HG02870 (cell line): ENCODE data around the gene UNK.

Experiments
- ATAC-seq: cut with Tn5 transposase; IDR thresholded peaks from one replicate; pipeline ENCODE4 v1.9.1; 2021; ENCODE audit warnings: mild to moderate bottlenecking, moderate library complexity; ENCODE audit not compliant: unreplicated experiment

UNK gene

DNA sequence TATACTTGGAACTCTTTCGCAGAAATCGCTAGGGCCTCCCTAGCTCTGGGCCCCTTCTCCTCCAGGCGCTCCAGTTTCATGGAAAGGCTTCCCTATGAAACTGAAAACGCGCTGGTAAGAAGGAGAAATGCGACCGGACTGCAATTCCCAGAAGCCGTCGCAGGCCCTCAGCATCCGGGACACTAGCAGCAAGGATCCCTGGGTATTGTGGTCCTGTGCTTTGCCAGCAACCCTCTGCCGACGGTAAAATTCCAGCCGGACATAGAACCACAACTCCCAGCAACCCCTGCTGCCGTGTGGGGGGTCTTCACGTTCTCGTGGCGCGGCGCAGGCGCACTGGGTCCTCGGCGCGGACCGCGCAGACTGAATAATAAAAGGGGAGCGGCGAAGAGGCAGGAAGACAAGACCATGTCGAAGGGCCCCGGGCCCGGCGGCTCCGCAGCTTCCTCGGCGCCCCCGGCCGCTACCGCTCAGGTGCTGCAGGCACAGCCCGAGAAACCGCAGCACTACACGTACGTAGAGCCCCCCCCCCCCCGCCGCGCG lies at the start of gene UNK:
UNK (plus strand) TSS at position 334 of the 543 bp plus-strand sequence; CDS start at position 409, 75 bp downstream.
- ATAC-seq, result peak; percentile 50

DNA sequence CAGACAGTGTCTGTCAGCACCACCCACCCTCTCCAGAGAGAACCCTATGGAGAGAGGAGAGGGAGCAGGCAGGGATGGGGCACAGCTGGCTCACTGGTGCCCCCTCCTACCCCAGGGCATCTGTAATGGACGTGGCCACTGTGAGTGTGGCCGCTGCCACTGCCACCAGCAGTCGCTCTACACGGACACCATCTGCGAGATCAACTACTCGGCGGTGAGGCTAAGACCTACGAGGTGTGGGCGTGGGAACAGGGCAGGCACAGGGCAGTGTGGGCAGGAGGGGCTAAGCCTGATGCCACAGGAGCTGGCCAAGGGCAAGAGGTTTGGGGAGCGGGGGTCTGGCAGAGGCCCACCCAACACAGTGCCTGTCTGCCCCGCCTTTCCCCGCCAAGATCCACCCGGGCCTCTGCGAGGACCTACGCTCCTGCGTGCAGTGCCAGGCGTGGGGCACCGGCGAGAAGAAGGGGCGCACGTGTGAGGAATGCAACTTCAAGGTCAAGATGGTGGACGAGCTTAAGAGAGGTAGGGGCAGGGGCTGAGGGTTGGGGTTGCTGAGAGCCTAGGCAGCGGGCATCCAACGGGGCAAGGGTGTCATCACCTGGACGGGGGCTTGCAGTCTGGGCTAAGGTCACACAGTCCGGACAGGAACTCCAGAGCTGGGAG lies 48.3 kb upstream of the UNK start:
- no peak for ATAC-seq

DNA sequence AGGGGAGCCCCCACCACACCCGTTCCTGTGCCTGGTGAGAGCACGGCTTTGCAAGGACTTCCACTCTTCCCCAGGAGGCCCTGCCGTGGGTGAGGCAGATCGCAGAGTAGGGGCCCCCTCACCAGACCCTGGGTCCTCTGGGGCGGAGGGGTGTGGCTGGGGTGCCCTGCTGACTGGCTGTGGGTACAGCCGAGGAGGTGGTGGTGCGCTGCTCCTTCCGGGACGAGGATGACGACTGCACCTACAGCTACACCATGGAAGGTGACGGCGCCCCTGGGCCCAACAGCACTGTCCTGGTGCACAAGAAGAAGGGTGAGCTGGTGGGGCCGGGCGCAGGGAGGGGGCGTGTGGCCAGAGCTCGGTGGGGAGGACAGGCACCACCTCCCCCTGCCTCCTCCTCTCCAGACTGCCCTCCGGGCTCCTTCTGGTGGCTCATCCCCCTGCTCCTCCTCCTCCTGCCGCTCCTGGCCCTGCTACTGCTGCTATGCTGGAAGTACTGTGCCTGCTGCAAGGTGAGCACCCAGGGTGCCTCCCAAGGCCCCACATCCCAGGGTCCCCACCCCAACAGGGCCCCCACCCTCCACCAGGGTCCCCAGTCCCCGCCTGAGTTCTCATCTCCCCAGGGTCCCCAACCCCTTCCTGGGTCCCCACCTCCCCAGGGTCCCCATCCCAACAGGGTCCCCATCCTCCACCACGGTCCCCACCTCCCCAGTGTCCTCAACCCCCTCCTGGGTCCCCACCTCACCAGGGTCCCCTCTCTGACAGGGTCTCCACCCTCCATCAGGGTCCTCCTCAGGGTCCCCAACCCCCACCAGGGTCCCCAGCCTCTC lies 47.3 kb upstream of the UNK start:
- ATAC-seq, result no peak

GRCh38 chr17:75738218-75738802 lies 46.3 kb upstream of the UNK start:
- no peak for ATAC-seq

GRCh38 chr17:75739174-75739573 lies 45.4 kb upstream of the UNK start:
- ATAC-seq, result no peak

DNA sequence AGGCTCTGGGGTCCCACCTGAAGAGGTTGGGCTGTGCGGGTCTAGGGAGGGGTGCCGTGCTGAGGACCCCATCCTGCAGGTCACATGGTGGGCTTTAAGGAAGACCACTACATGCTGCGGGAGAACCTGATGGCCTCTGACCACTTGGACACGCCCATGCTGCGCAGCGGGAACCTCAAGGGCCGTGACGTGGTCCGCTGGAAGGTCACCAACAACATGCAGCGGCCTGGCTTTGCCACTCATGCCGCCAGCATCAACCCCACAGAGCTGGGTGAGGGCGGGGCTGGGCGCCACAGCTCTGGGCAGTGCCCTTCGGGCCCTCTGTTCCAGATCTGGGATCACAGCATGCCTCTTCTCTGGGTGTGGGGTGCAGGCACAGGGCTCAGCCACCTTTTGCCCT lies 44.8 kb upstream of the UNK start:
- ATAC-seq, result no peak

DNA sequence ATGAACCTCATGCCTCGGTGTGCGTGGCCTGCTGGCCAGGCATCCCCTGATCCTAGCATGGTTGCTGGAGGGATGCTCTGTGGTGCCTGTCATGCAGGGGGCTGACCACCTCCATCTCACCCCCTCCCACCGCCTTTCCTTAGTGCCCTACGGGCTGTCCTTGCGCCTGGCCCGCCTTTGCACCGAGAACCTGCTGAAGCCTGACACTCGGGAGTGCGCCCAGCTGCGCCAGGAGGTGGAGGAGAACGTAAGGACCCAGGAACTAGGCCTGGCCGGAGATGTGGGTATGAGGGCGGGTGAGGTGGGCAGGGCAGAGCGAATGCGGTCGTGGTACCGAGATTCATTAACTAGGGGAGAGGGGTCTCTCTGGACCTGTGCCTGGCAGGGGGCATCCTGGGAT lies 44.4 kb upstream of the UNK start:
- no peak for ATAC-seq

DNA sequence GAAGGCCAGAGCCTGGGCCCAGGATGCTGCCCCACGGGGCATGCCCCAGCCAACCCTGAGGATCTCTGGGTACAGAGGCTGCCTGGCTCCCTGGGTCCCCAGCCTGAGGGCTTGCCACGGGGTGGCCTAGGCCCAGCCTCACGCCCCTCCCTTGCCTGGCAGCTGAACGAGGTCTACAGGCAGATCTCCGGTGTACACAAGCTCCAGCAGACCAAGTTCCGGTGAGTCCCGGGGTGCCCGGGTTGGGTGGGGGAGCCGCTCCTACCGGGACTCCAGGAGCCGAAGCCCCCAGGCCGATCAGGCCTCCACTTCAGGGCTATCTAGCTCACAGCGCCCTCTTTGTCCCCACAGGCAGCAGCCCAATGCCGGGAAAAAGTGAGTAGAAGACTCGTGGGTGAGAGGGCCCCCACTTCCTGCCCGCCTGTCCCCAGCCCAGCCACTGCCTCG lies 44.0 kb upstream of the UNK start:
- no peak for ATAC-seq

DNA sequence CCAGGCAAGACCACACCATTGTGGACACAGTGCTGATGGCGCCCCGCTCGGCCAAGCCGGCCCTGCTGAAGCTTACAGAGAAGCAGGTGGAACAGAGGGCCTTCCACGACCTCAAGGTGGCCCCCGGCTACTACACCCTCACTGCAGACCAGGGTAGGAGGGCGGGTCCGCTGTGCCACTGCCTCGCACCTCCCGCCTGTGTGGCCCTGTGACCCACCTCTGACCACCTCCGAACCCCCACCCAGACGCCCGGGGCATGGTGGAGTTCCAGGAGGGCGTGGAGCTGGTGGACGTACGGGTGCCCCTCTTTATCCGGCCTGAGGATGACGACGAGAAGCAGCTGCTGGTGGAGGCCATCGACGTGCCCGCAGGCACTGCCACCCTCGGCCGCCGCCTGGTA lies 42.3 kb upstream of the UNK start:
- ATAC-seq, result no peak

DNA sequence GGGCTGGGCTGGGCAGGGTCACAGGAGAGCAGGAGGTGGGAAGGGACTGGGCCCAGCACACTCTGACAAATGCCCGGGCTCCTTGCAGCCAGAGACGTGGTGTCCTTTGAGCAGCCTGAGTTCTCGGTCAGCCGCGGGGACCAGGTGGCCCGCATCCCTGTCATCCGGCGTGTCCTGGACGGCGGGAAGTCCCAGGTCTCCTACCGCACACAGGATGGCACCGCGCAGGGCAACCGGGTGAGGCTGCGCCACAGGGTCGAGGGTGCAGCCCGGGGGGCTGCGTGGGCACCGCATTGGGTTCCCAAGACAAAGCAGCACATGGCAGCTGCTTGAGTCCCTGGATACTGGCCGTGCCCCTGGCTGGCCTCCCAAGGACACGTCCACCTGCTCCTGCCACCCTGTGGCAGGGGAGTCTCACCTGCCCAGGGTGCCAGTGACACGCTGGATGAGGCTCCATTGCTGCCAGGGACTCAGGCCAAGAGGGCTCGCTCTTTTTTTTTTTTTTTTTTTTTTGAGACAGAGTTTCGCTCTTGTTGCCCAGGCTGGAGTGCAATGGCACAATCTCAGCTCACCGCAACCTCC lies 40.9 kb upstream of the UNK start:
- no peak for ATAC-seq

DNA sequence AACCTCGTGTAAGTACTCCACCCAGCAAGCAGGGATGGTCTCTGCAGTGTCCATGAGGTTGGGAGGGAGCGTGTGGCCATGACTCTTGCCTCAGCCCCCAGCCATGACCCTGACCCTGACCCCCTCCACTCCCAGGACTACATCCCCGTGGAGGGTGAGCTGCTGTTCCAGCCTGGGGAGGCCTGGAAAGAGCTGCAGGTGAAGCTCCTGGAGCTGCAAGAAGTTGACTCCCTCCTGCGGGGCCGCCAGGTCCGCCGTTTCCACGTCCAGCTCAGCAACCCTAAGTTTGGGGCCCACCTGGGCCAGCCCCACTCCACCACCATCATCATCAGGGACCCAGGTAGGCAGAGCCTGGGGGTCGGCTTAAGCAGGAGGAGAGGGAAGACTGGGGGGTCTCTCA lies 35.9 kb upstream of the UNK start:
- ATAC-seq, result no peak

DNA sequence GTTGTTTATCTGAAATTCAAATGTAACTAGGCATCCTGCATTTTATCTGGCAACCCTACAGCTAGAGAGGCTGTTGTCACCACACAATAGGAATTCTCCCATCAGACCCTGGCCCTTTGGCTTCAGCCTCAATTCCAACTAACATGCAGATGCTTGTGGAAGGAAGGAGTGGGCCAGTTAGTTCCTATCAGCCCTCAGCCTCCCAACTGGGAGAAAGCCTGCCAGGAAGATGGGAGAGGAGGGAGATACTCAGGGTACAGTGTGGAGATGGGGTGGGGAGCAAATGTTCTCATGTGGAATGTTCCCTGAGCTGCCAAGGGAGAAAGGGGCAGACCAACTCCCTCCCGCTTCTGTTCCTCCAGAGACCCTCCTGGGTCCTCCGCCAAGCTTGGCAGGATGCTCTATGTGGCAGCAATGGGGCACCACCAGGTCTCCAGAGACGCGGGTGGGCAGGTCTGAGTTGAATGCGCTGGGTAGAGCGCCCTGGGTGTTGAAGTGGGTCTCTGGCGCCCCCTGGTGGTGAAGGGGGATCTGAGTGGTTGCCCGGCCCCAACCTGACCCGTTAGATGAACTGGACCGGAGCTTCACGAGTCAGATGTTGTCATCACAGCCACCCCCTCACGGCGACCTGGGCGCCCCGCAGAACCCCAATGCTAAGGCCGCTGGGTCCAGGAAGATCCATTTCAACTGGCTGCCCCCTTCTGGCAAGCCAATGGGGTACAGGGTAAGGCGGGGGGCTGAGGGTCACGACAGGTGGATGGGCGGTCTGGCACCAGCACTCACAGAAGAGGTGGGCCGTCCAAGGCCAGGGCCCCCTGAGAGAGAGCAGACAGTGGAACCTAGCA lies 34.8 kb upstream of the UNK start:
- no peak for ATAC-seq

- ATAC-seq, result no peak
Observed at GRCh38 chr17:75750661-75751423, 33.8 kb upstream of the UNK start.

GRCh38 chr17:75751676-75752404 lies 32.8 kb upstream of the UNK start:
- no peak for ATAC-seq

DNA sequence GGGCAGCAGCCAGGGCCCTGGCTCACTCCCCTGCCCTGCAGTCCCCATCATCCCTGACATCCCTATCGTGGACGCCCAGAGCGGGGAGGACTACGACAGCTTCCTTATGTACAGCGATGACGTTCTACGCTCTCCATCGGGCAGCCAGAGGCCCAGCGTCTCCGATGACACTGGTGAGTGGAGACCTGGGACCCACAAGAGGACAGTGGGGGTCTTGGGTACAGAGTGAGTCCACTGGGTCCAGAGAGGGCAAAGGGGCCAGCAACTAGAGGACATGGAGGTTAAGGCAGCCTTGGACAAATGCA lies 32.2 kb upstream of the UNK start:
- ATAC-seq, result no peak

DNA sequence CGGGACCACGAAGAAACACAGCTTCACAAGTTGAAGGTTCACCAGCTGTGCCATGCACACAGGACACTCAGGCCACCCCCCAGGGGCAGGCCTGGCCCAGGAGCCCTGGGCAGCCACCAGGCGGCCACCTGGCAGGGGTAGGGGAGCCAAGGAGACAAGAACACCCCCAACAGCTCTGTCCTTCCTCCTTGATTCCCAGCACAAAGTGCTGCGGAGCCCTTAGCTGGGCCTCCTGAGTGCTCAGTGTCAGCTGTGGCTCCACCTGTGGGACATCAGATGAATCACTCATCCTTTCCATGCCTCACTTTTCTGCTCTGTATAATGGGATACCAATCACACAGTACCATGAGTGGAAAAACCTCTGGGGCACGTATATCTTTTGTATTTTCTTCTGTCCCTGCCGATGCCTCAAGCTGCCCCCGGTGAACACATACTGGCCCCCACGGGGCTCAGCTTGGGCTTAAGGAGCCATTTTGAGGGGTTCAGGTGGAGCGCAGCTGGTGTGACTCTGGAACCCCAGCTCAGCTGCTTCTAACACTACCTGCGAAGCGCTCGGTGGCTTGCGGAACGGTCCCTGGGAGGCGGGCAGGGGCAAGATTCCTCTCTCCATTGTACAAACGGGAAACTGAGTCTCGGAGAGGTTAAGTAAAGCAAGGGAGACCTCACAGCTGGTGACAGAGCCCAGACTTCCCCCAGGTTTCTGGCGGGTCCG lies 31.6 kb upstream of the UNK start:
- ATAC-seq, result no peak

- no peak for ATAC-seq
Observed at GRCh38 chr17:75753514-75754377, 30.9 kb upstream of the UNK start.
